Liver (tissue), 9 donors: ENCODE data around the gene PABPC1L. TPM values are rescaled to one million over a fixed set of nuclear protein-coding genes. Genes with fewer than 3 reads are reported as not detected.

Experiments
- DNase-seq: peaks from one replicate; pipeline ENCODE4 v3.0.0-alpha.2; 2017; ENCODE audit warnings: low spot score
- H3K27ac ChIP-seq, 2 donors: one replicate each; pipeline ENCODE4 v1.7.0; 2013; ENCODE audit warnings: inconsistent platforms in 2 of 2, low read length in 2 of 2, control low read depth in 1 of 2, low read depth in 1 of 2, mild to moderate bottlenecking in 1 of 2
- H3K27me3 ChIP-seq, 4 donors: one replicate each; pipeline versions ENCODE4 v1.6.1 to v1.7.0; 2013; ENCODE audit warnings: low read length in 3 of 4, inconsistent platforms in 1 of 4, mild to moderate bottlenecking in 1 of 4, moderate library complexity in 1 of 4; ENCODE audit not compliant: control insufficient read depth in 4 of 4, insufficient read depth in 4 of 4
- H3K36me3 ChIP-seq, 4 donors: one replicate each; pipeline versions ENCODE4 v1.6.1 to v1.7.0; 2013; ENCODE audit warnings: low read length in 3 of 4, mild to moderate bottlenecking in 3 of 4, low read depth in 1 of 4, moderate library complexity in 1 of 4; ENCODE audit not compliant: control insufficient read depth in 4 of 4, insufficient read depth in 3 of 4
- H3K4me1 ChIP-seq, 4 donors: one replicate each; pipeline versions ENCODE4 v1.6.1 to v1.7.0; 2013; ENCODE audit warnings: low read length in 3 of 4, mild to moderate bottlenecking in 3 of 4, moderate library complexity in 1 of 4; ENCODE audit not compliant: control insufficient read depth in 4 of 4, insufficient read depth in 4 of 4
- H3K4me3 ChIP-seq, 3 donors: one replicate each; pipeline versions ENCODE4 v1.6.1 to v1.7.0; 2013; ENCODE audit warnings: low read length in 3 of 3, control low read depth in 1 of 3, low read depth in 1 of 3, mild to moderate bottlenecking in 1 of 3
- H3K9ac ChIP-seq, 2 donors: one replicate each; pipeline ENCODE4 v1.7.0; 2013; ENCODE audit warnings: low read length in 2 of 2, mild to moderate bottlenecking in 2 of 2, moderate library complexity in 2 of 2, control low read depth in 1 of 2, low read depth in 1 of 2
- H3K9me3 ChIP-seq, 4 donors: one replicate each; pipeline versions ENCODE4 v1.6.1 to v1.7.0; 2013; ENCODE audit warnings: low read length in 3 of 4; ENCODE audit not compliant: control insufficient read depth in 4 of 4
- ATF3 ChIP-seq: IDR thresholded peaks from 2 replicates; pipeline ENCODE4 v1.6.1; 2016; ENCODE audit warnings: antibody characterized with exemption
- CTCF ChIP-seq: fragments of 150-350 bp; IDR thresholded peaks from 2 replicates; pipeline ENCODE4 v1.5.1; 2017; ENCODE audit warnings: improper control_type of control experiment, low read depth, low read length; ENCODE audit not compliant: missing input control
- EGR1 ChIP-seq, 2 donors: IDR thresholded peaks; 2 replicates each; pipeline ENCODE4 v1.6.1; 2016 to 2018; ENCODE audit warnings: antibody characterized with exemption in 2 of 2, low read depth in 2 of 2
- FOXA1 ChIP-seq: IDR thresholded peaks from 2 replicates; pipeline ENCODE4 v1.6.1; 2016; ENCODE audit warnings: antibody characterized with exemption
- FOXA2 ChIP-seq: IDR thresholded peaks from 2 replicates; pipeline ENCODE4 v1.6.1; 2016; ENCODE audit warnings: antibody characterized with exemption
- GABPA ChIP-seq, 2 donors: IDR thresholded peaks in 1 of 2; conservative IDR thresholded peaks in 1 of 2; 2 replicates each; pipeline ENCODE4 v1.6.1; 2016; ENCODE audit warnings: antibody characterized with exemption in 2 of 2, mild to moderate bottlenecking in 1 of 2, moderate library complexity in 1 of 2
- HNF4G ChIP-seq: IDR thresholded peaks from 2 replicates; pipeline ENCODE4 v1.6.1; 2016; ENCODE audit warnings: antibody characterized with exemption
- JUND ChIP-seq, 2 donors: IDR thresholded peaks; 2 replicates each; pipeline ENCODE4 v1.6.1; 2016; ENCODE audit warnings: antibody characterized with exemption in 2 of 2
- MAX ChIP-seq: IDR thresholded peaks from 2 replicates; pipeline ENCODE4 v1.6.1; 2016; ENCODE audit warnings: antibody characterized with exemption
- RAD21 ChIP-seq, 2 donors: IDR thresholded peaks; 2 replicates each; pipeline ENCODE4 v1.6.1; 2016; ENCODE audit warnings: antibody characterized with exemption in 2 of 2, mild to moderate bottlenecking in 2 of 2
- REST ChIP-seq: IDR thresholded peaks from 2 replicates; pipeline ENCODE4 v1.6.1; 2016; ENCODE audit warnings: antibody characterized with exemption, mild to moderate bottlenecking
- RXRA ChIP-seq, 2 donors: IDR thresholded peaks; 2 replicates each; pipeline ENCODE4 v1.6.1; 2017 to 2018; ENCODE audit warnings: antibody characterized with exemption in 2 of 2, mild to moderate bottlenecking in 1 of 2
- TAF1 ChIP-seq: conservative IDR thresholded peaks from 2 replicates; pipeline ENCODE4 v1.6.1; 2016; ENCODE audit warnings: antibody characterized with exemption, mild to moderate bottlenecking
- YY1 ChIP-seq: IDR thresholded peaks from 2 replicates; pipeline ENCODE4 v1.6.1; 2016; ENCODE audit warnings: antibody characterized with exemption, mild to moderate bottlenecking
- ZBTB33 ChIP-seq: IDR thresholded peaks from 2 replicates; pipeline ENCODE4 v1.6.1; 2016; ENCODE audit warnings: antibody characterized with exemption
- WGBS: extraction: QIAGEN DNeasy Blood & Tissue Kit; methylation state at CpG from one replicate; pipeline ENCODE4 v1.1.7; 2013; 5-methylcytosine and 5-hydroxymethylcytosine counted together
- polyA plus RNA-seq, 2 donors: library from polyadenylated mRNA; stranded (reverse) in 1 of 2; unstranded in 1 of 2; fragments of 200-250 nt in 1 of 2; fragments of >200 nt in 1 of 2; fragmentation: Nextera tagmentation in 1 of 2; extraction: Ambion mirVana in 1 of 2; gene quantifications; one replicate each; pipeline versions ENCODE4 v1.2.1 to v1.2.3, GENCODE V29; 2013 to 2015
- total RNA-seq, 2 donors: library from RNA; depleted of rRNA; stranded (reverse); fragments of >200 nt; gene quantifications; one replicate each; pipeline ENCODE4 v1.2.3, GENCODE V29; 2014
- donor health status: healthy.
- donor health status: healthy.
- donor health status: healthy.
- donor health status: healthy.
- donor health status: healthy.

The PABPC1L gene
- total and polyA plus RNA-seq, 4 donors, result 4.7 to 21.0 (median 10.9) TPM

GRCh38 chr20:44948107-44948506, 38.2 kb downstream of the PABPC1L start:
- Histone ChIP-seq H3K4me1 (peaks cover 0 to 17% (median 9%) of the 10 kb centered on the region in 4 donors), H3K9me3 (no peaks in the 10 kb centered on the region), H3K4me3 (no peak overlapping the region), H3K9ac (no peak overlapping the region), H3K27ac (no peak overlapping the region), H3K27me3 (no peaks in the 10 kb centered on the region), H3K36me3 (peaks cover 3 to 39% (median 34%) of the 10 kb centered on the region in 4 donors)
- TF ChIP-seq REST (no peak), HNF4G (no peak), FOXA1 (no peak), TAF1 (no peak), RAD21 (IDR thresholded peaks at IDR 0.05) (no peak), GABPA (IDR thresholded peaks at IDR 0.05 in 1 of 2, conservative IDR thresholded peaks at IDR 0.05 in 1 of 2) (no peak), ATF3 (no peak), MAX (no peak), CTCF (no peak), JUND (IDR thresholded peaks at IDR 0.05) (no peak), FOXA2 (no peak), ZBTB33 (no peak), EGR1 (IDR thresholded peaks at IDR 0.05; ENCODE audit: low read depth in 2 of 2) (no peak), RXRA (IDR thresholded peaks at IDR 0.05) (no peak)
- no peak for DNase-seq
- WGBS, result 98% methylated on average over 5 of the region's 5 CpGs

- no peak for DNase-seq
- H3K9me3 ChIP-seq, result no peaks in the 10 kb centered on the region
- peaks cover 1 to 39% (median 31%) of the 10 kb centered on the region in 4 donors for H3K36me3 ChIP-seq
- no peak overlapping the region for H3K4me3 ChIP-seq
- H3K9ac ChIP-seq, result no peak overlapping the region
- no peak overlapping the region for H3K27ac ChIP-seq
- 96% methylated on average over 2 of the region's 2 CpGs for WGBS
- no peaks in the 10 kb centered on the region for H3K27me3 ChIP-seq
- peaks cover 0 to 17% (median 9%) of the 10 kb centered on the region in 4 donors for H3K4me1 ChIP-seq
- TF ChIP-seq EGR1 (IDR thresholded peaks at IDR 0.05; ENCODE audit: low read depth in 2 of 2), result no peak
- TF ChIP-seq FOXA2, result no peak
- TF ChIP-seq RAD21 (IDR thresholded peaks at IDR 0.05), result no peak
- no peak for TF ChIP-seq RXRA (IDR thresholded peaks at IDR 0.05)
- no peak for TF ChIP-seq GABPA (IDR thresholded peaks at IDR 0.05 in 1 of 2, conservative IDR thresholded peaks at IDR 0.05 in 1 of 2)
- no peak for TF ChIP-seq REST
- TF ChIP-seq CTCF, result no peak
- TF ChIP-seq HNF4G, result no peak
- TF ChIP-seq YY1, result no peak
Measured at GRCh38 chr20:44948513-44948912, 38.7 kb downstream of the PABPC1L start.
